T-helper 9 cell (primary cell): ENCODE data around the gene UGT1A5.

ENCODE experiments used
- DNase-seq: peaks from one replicate; pipeline ENCODE4 v3.0.0-alpha.2; 2020

Gene UGT1A5

GRCh38 chr2:233789554-233789953 lies 76.8 kb downstream of the UGT1A5 start:
- DNase-seq: no peak

GRCh38 chr2:233791151-233791882 lies 78.6 kb downstream of the UGT1A5 start:
- DNase-seq: no peak

- no peak for DNase-seq
Measured at GRCh38 chr2:233791883-233792329, 79.2 kb downstream of the UGT1A5 start.

GRCh38 chr2:233792720-233793119 lies 80.0 kb downstream of the UGT1A5 start:
- DNase-seq: no peak

- no peak for DNase-seq
Measured at GRCh38 chr2:233793465-233794127, 80.9 kb downstream of the UGT1A5 start.

GRCh38 chr2:233794128-233794658 lies 81.5 kb downstream of the UGT1A5 start:
- DNase-seq: no peak

- no peak for DNase-seq
Measured at GRCh38 chr2:233795735-233796171, 83.0 kb downstream of the UGT1A5 start.

GRCh38 chr2:233796254-233796653 lies 83.5 kb downstream of the UGT1A5 start:
- DNase-seq: no peak

- no peak for DNase-seq
Measured at GRCh38 chr2:233798335-233799086, 85.8 kb downstream of the UGT1A5 start.

GRCh38 chr2:233799087-233799665 lies 86.5 kb downstream of the UGT1A5 start:
- DNase-seq: no peak

- DNase-seq: no peak
Measured at GRCh38 chr2:233799716-233800115, 87.0 kb downstream of the UGT1A5 start.

- DNase-seq: no peak
Measured at GRCh38 chr2:233800208-233800607, 87.5 kb downstream of the UGT1A5 start.

- DNase-seq: no peak
Measured at GRCh38 chr2:233801357-233802131, 88.8 kb downstream of the UGT1A5 start.

- DNase-seq: no peak
Measured at GRCh38 chr2:233802132-233802815, 89.6 kb downstream of the UGT1A5 start.

- no peak for DNase-seq
Measured at GRCh38 chr2:233803292-233803911, 90.7 kb downstream of the UGT1A5 start.

GRCh38 chr2:233803994-233804393 lies 91.3 kb downstream of the UGT1A5 start:
- no peak for DNase-seq

GRCh38 chr2:233807215-233807865 lies 94.6 kb downstream of the UGT1A5 start:
- no peak for DNase-seq

- no peak for DNase-seq
Measured at GRCh38 chr2:233807966-233808935, 95.5 kb downstream of the UGT1A5 start.

GRCh38 chr2:233810385-233810784 lies 97.7 kb downstream of the UGT1A5 start:
- DNase-seq: no peak
